HFF-Myc (cell line): ENCODE results near the gene CPXM1.
"Not testable (repeated sequence)": the region's sequence is repeated elsewhere in the genome, so short reads cannot be mapped to it uniquely, and the experiment has no call there.

Experiments
- DNase-seq: peaks from one replicate; pipeline ENCODE4 v3.0.0-alpha.2; 2011; ENCODE audit warnings: low read depth; ENCODE audit errors: extremely low read depth
- H3K4me3 ChIP-seq: replicated peaks from 2 replicates; pipeline ENCODE4 v1.5.1; 2011; ENCODE audit warnings: low read depth, mild to moderate bottlenecking, control low read depth, low read length
- CTCF ChIP-seq: IDR thresholded peaks from 2 replicates; pipeline ENCODE4 v1.5.1; 2012; ENCODE audit warnings: mild to moderate bottlenecking, low read depth, low read length, control low read depth; ENCODE audit errors: missing control alignments

CPXM1 gene

GRCh38 chr20:2778602-2779321, 21.7 kb downstream of the CPXM1 start:
- TF ChIP-seq CTCF: no peak
- no peak overlapping the region for H3K4me3 ChIP-seq
- no peak for DNase-seq

GRCh38 chr20:2775139-2775538, 25.3 kb downstream of the CPXM1 start:
- no peak for TF ChIP-seq CTCF
- no peak overlapping the region for H3K4me3 ChIP-seq
- peak; percentile 51 for DNase-seq

DNA sequence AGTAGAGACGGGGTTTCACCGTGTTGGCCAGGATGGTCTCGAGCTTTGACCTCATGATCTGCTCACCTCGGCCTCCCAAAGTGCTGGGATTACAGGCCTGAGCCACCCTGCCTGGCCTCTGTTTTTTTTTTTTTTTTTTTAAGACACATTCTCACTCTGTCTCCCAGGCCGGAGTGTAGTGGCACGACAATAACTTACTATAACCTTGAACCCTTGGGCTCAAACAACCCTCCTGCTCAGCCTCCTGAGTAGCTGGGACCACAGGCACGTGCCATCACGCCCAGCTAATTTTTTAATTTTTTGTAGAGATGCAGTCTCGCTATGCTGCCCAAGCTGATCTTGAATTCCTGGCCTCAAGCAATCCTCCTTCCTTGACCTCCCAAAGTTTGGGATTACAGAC, 26.6 kb downstream of the CPXM1 start:
- no peak for TF ChIP-seq CTCF
- H3K4me3 ChIP-seq: no peak overlapping the region
- no peak for DNase-seq

DNA sequence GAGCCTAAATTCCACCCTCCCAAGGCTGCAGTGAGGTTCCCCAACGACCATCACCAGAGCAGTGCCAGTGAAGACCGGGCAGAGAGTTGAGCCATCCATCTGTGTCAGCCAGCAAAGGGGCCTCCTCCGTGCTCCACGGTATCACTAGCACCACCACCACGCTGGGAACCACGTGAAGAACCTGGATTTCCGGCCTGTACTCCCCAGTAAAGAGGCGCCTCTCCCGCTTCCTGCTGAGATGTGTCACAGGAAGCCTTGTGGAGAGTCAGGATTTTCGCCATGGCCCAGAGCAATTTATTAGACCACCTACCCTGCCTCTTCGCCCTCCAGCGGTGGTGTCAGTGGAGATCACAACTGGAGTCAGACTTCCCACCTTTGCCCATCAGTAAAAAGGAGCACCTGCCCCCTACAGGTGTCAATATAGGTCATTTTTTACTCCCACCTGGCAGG, 28.8 kb downstream of the CPXM1 start:
- H3K4me3 ChIP-seq: no peak overlapping the region
- DNase-seq: no peak
- no peak for TF ChIP-seq CTCF

DNA sequence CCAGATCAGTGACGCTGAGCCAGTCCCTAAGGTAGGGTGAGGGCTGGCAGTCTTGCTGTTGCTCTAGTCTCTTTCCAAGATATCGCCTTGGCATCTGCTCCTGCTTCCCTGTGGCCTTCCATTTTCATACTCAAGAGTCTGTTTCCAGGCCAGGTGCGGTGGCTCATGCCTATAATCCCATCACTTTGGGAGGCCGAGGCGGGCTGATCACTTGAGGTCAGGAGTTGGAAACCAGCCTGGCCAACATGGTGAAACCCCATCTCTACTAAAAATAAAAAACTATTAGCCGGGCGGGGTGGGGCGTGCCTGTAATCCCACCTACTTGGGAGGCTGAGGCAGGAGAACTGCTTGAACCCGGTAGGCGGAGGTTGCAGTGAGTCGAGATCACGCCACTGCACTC, 30.3 kb downstream of the CPXM1 start:
- H3K4me3 ChIP-seq, DNase-seq: not testable (repeated sequence)

- no peak overlapping the region for H3K4me3 ChIP-seq
- DNase-seq: no peak
- no peak for TF ChIP-seq CTCF
These were observed 31.8 kb downstream of the CPXM1 start for GRCh38 chr20:2768632-2769015.

- no peak for DNase-seq
- no peak for TF ChIP-seq CTCF
These were observed 32.4 kb downstream of the CPXM1 start for GRCh38 chr20:2767768-2768631.

More at GRCh38 chr20:2767768-2768631, 32.4 kb downstream of the CPXM1 start:
- no peak overlapping the region for H3K4me3 ChIP-seq
